IMR-90 (cell line): Measurements from ENCODE around the gene SYTL3. TPM values are rescaled to one million over a fixed set of nuclear protein-coding genes. Genes with fewer than 3 reads are reported as not detected.
"Not testable (repeated sequence)": the region's sequence is repeated elsewhere in the genome, so short reads cannot be mapped to it uniquely, and the experiment has no call there.

Experiments
- ATAC-seq: fragments of 200-7000 bp; cut with Tn5 transposase; 2 replicates; pipeline ENCODE4 v1.9.1; 2020; ENCODE audit warnings: low read depth, mild to moderate bottlenecking, moderate library complexity
- BruUV-seq: library from RNA; stranded (reverse); fragments of 400-500 nt; replicated peaks from 2 replicates; lab custom pipeline; 2021; lab: Mats Ljungman, UMichigan
- CTCF ChIA-PET: fragments of 300-600 bp; formaldehyde crosslinking; extraction: SDS; loops from one replicate; lab custom pipeline; 2021; ENCODE audit warnings: antibody characterized with exemption; lab: Yijun Ruan, JAX
- POLR2A ChIA-PET: fragments of 300-600 bp; sonication (Branson Sonifier 250); formaldehyde crosslinking; loops from one replicate; lab custom pipeline; 2022; ENCODE audit warnings: antibody characterized with exemption; ENCODE audit not compliant: unreplicated experiment; lab: Charles Lee
- DNase-seq: peaks from one replicate; pipeline ENCODE4 v3.0.0; 2013
- H2AFZ ChIP-seq: replicated peaks from 2 replicates; pipeline ENCODE3; 2013; ENCODE audit warnings: low read length, mild to moderate bottlenecking; ENCODE audit not compliant: poor library complexity
- H2AK5ac ChIP-seq: 2 replicates; pipeline ENCODE4 v1.6.1; 2013; ENCODE audit warnings: low read depth, low read length, inconsistent platforms
- H2AK9ac ChIP-seq: replicated peaks from 2 replicates; pipeline ENCODE3; 2013; ENCODE audit warnings: mild to moderate bottlenecking, low read depth, low read length, moderate library complexity; ENCODE audit not compliant: poor library complexity
- H2BK120ac ChIP-seq: 2 replicates; pipeline ENCODE4 v1.6.1; 2013; ENCODE audit warnings: low read depth, low read length, inconsistent platforms
- H2BK15ac ChIP-seq: 3 replicates; pipeline ENCODE4 v1.6.1; 2013; ENCODE audit warnings: low read depth, low read length, inconsistent platforms
- H2BK20ac ChIP-seq: 2 replicates; pipeline ENCODE4 v1.6.1; 2013; ENCODE audit warnings: low read depth, mild to moderate bottlenecking, inconsistent platforms, low read length, moderate library complexity
- H2BK5ac ChIP-seq: 2 replicates; pipeline ENCODE4 v1.6.1; 2013; ENCODE audit warnings: mild to moderate bottlenecking, low read depth, low read length, inconsistent platforms; ENCODE audit not compliant: poor library complexity, severe bottlenecking
- H3K14ac ChIP-seq: replicated peaks from 2 replicates; pipeline ENCODE4 v1.6.1; 2013; ENCODE audit warnings: low read depth, low read length, inconsistent platforms
- H3K18ac ChIP-seq: 2 replicates; pipeline ENCODE4 v1.6.1; 2013; ENCODE audit warnings: low read depth, low read length, control low read depth
- H3K23ac ChIP-seq: 2 replicates; pipeline ENCODE4 v1.6.1; 2013; ENCODE audit warnings: low read depth, low read length, inconsistent platforms
- H3K27ac ChIP-seq: 2 replicates; pipeline ENCODE4 v1.5.1; 2013; ENCODE audit warnings: mild to moderate bottlenecking, control low read depth, low read length; ENCODE audit not compliant: insufficient read depth
- H3K27me3 ChIP-seq: 2 replicates; pipeline ENCODE4 v1.6.1; 2013; ENCODE audit warnings: low read length; ENCODE audit not compliant: control insufficient read depth, insufficient read depth
- H3K36me3 ChIP-seq: 2 replicates; pipeline ENCODE4 v1.6.1; 2013; ENCODE audit warnings: low read length, mixed read lengths; ENCODE audit not compliant: control insufficient read depth, insufficient read depth
- H3K4ac ChIP-seq: 2 replicates; pipeline ENCODE4 v1.6.1; 2013; ENCODE audit warnings: low read depth, low read length, inconsistent platforms
- H3K4me1 ChIP-seq: 2 replicates; pipeline ENCODE4 v1.6.1; 2013; ENCODE audit warnings: low read length, mixed read lengths; ENCODE audit not compliant: control insufficient read depth, insufficient read depth
- H3K4me2 ChIP-seq: 2 replicates; pipeline ENCODE4 v1.6.1; 2013; ENCODE audit warnings: low read depth, mild to moderate bottlenecking, control low read depth, low read length, moderate library complexity
- H3K4me3 ChIP-seq: 2 replicates; pipeline ENCODE4 v1.5.1; 2013; ENCODE audit warnings: low read depth, mild to moderate bottlenecking, control low read depth, low read length, moderate library complexity; ENCODE audit not compliant: insufficient read depth
- H3K56ac ChIP-seq: 2 replicates; pipeline ENCODE4 v1.6.1; 2013; ENCODE audit warnings: low read length, inconsistent platforms; ENCODE audit not compliant: insufficient read depth; ENCODE audit errors: extremely low read depth
- H3K79me1 ChIP-seq, 2 experiments: 2 replicates each; pipeline ENCODE4 v1.6.1; 2013; ENCODE audit warnings: low read length in 2 of 2, inconsistent platforms in 1 of 2, low read depth in 1 of 2
- H3K9ac ChIP-seq: 2 replicates; pipeline ENCODE4 v1.6.1; 2013; ENCODE audit warnings: low read depth, low read length, control low read depth
- H3K9me1 ChIP-seq: 2 replicates; pipeline ENCODE4 v1.6.1; 2013; ENCODE audit warnings: low read length, inconsistent platforms; ENCODE audit not compliant: insufficient read depth
- H3K9me3 ChIP-seq: 2 replicates; pipeline ENCODE4 v1.6.1; 2013; ENCODE audit warnings: low read length; ENCODE audit not compliant: control insufficient read depth, insufficient read depth
- H4K20me1 ChIP-seq: 2 replicates; pipeline ENCODE4 v1.6.1; 2013; ENCODE audit warnings: low read length, inconsistent platforms; ENCODE audit not compliant: insufficient read depth
- H4K5ac ChIP-seq: 2 replicates; pipeline ENCODE4 v1.6.1; 2013; ENCODE audit warnings: mild to moderate bottlenecking, low read depth, low read length, control low read depth
- H4K8ac ChIP-seq, 2 experiments: 2 replicates each; pipeline ENCODE4 v1.6.1; 2013; ENCODE audit warnings: low read depth in 2 of 2, low read length in 2 of 2, control low read depth in 1 of 2, inconsistent platforms in 1 of 2
- H4K91ac ChIP-seq: 2 replicates; pipeline ENCODE4 v1.6.1; 2013; ENCODE audit warnings: low read depth, low read length, inconsistent platforms; ENCODE audit not compliant: insufficient read depth
- WGBS, 2 experiments: methylation state at CpG; one replicate each; pipeline versions ENCODE4 v1.1.5 to v1.1.7; 2013; ENCODE audit warnings: missing lambda C conversion rate in 2 of 2; ENCODE audit not compliant: insufficient read length in 1 of 2; ENCODE audit errors: extremely low coverage in 2 of 2; 5-methylcytosine and 5-hydroxymethylcytosine counted together
- dilution Hi-C: fragments of 300-500 bp; cut with HindIII; formaldehyde crosslinking; loops from one replicate; pipeline ENCODE4 v1.14.3; 2018; ENCODE audit warnings: low sequenced_read_pairs; ENCODE audit not compliant: unreplicated experiment
- in situ Hi-C: fragments of 300-500 bp; cut with MboI; formaldehyde crosslinking; loops from 3 replicates; pipeline ENCODE4 v1.14.3; 2019; ENCODE audit warnings: low sequenced_read_pairs, inconsistent platforms, mixed read lengths
- intact Hi-C: fragments of 100-400 bp; cut with micrococcal nuclease; formaldehyde crosslinking; loops from 2 replicates; pipeline ENCODE4 v1.10.0; 2022
- polyA plus RNA-seq, 3 experiments: library from polyadenylated mRNA; depleted of rRNA; stranded (reverse); fragments of >200 nt; gene quantifications; 2 replicates each; pipeline ENCODE4 v1.2.3, GENCODE V29; 2012; ENCODE audit warnings: low replicate concordance in 1 of 3
- total RNA-seq: library from RNA; depleted of rRNA; stranded (reverse); fragments of >200 nt; gene quantifications from 2 replicates; pipeline ENCODE4 v1.2.3, GENCODE V29; 2012

SYTL3 gene
- total and polyA plus RNA-seq, 2 of the 4 experiments (the other 2 are of a cell fraction) = 2.9 to 4.3 TPM

- POLR2A ChIA-PET = interaction anchor here (0.5 kb wide), 1 partner anchor 217 kb away, joined by 3 read pairs; no protein-coding TSS in a partner anchor
- H2BK5ac ChIP-seq, H2AK9ac ChIP-seq, H3K4me3 ChIP-seq, in situ Hi-C loops, H3K9me3 ChIP-seq, H3K9ac ChIP-seq, H2BK120ac ChIP-seq, H3K36me3 ChIP-seq, H3K27me3 ChIP-seq, H4K91ac ChIP-seq, H3K4me2 ChIP-seq, H2AK5ac ChIP-seq, H2BK15ac ChIP-seq, H4K5ac ChIP-seq, H3K14ac ChIP-seq, H4K20me1 ChIP-seq, H3K18ac ChIP-seq, H2BK20ac ChIP-seq, DNase-seq, dilution Hi-C loops, H3K27ac ChIP-seq, BruUV-seq, H4K8ac ChIP-seq, H3K23ac ChIP-seq, intact Hi-C loops, H2AFZ ChIP-seq, ATAC-seq, H3K4ac ChIP-seq, H3K56ac ChIP-seq: not testable (repeated sequence)
- H3K4me1 ChIP-seq = peaks cover 39% of the 10 kb centered on the region
- H3K9me1 ChIP-seq = peaks cover 21% of the 10 kb centered on the region
- WGBS, 2 experiments = 100% methylated on average over 4 of the region's 17 CpGs; no CpG with 5 or more reads in 1 of the 2 experiments
- CTCF ChIA-PET = interaction anchor here (1.0 kb wide), 1 partner anchor 15 kb away, joined by 3 read pairs; no protein-coding TSS in a partner anchor
- H3K79me1 ChIP-seq = peaks cover 0 to 20% of the 10 kb centered on the region in 2 experiments; a peak in 1 of 4 replicates
Measured at GRCh38 chr6:158651981-158652737, 2.3 kb downstream of the SYTL3 start.
